ENCODE data around the gene NFKBIL1.
A peak's percentile ranks its signal among the peaks of the same experiment; 100 is the strongest.
"Not testable (repeated sequence)": the region's sequence is repeated elsewhere in the genome, so short reads cannot be mapped to it uniquely, and the experiment has no call there.

NFKBIL1 gene

GRCh38 chr6:31546958-31547726 lies at the start of gene NFKBIL1:
TSS of gene NFKBIL1 (plus strand) at chr6:31547608. CDS start at chr6:31547695, 87 bp downstream.
- DNase-seq = peak; percentile 99

GRCh38 chr6:31498748-31499147 lies 48.7 kb upstream of the NFKBIL1 start:
- no peak for DNase-seq

GRCh38 chr6:31499648-31500047 lies 47.8 kb upstream of the NFKBIL1 start:
- not testable (repeated sequence) for DNase-seq

DNA sequence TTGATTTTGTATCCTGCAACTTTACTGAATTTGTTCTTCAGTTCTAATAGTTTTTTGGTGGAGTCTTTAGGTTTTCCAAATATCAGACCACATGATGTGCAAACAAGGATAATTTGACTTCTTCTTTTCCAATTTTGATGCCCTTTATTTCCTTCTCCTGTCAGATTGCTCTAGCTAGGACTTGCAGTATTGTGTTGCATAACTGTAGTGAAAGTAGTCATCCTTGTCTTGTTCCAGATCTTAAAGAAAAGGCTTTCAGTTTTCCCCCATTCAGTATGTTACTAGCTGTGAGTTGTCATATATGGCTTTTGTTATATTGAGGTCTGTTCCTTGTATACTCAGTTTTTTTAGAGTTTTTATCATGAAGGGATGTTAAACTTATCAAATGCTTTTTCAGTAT lies 44.8 kb upstream of the NFKBIL1 start:
- no peak for DNase-seq

DNA sequence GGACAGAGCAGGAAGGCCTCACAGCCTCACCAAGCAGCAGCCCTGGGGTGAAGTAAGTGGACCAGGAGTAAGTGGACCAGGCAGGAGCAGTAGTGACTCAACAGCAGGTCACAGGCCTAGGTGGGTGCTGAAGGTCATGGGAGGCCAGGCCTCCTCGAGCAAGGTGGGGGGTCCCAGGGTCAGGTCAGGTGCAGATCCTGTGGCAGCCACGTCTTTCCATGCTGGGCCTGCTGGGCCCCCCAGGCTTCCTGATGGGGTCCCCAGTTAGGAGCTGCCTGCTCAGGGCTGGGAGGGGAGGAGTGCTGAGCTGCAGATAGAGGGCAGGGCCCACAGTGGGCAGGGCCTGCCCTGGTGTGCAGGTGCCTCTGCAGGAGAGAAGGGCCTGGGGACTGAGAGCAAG lies 38.4 kb upstream of the NFKBIL1 start:
- DNase-seq = not testable (repeated sequence)

DNA sequence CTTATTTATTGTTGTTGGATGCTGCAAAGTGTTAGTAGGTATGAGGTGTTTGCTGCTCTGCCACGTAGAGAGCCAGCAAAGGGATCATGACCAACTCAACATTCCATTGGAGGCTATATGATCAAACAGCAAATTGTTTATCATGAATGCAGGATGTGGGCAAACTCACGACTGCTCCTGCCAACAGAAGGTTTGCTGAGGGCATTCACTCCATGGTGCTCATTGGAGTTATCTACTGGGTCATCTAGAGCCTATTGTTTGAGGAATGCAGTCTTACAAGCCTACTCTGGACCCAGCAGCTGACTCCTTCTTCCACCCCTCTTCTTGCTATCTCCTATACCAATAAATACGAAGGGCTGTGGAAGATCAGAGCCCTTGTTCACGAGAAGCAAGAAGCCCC lies 37.4 kb upstream of the NFKBIL1 start:
- no peak for DNase-seq

- DNase-seq = no peak
Observed at GRCh38 chr6:31513456-31514165, 33.8 kb upstream of the NFKBIL1 start.

- no peak for DNase-seq
Observed at GRCh38 chr6:31521835-31522234, 25.6 kb upstream of the NFKBIL1 start.

DNA sequence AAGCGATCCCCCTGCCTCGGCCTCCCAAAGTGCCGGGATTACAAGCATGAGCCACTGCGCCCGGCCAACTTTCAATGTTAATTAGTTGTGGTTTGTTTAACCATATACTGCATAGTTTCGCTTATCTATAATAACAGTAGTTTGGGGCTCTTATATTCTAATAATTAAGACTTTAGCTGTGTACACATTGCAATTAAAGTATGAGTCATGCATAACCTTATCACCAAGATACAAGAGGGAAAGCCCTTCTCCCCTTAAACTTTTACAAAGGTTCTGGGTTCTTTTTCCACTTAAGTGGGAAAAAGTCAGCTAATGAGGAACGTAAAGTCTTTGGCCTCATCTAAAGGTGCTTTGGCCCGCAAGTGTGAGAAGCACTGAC lies 21.9 kb upstream of the NFKBIL1 start:
- no peak for DNase-seq

- DNase-seq = no peak
Observed at GRCh38 chr6:31525932-31526591, 21.3 kb upstream of the NFKBIL1 start.

- DNase-seq = no peak
Observed at GRCh38 chr6:31528307-31528777, 19.1 kb upstream of the NFKBIL1 start.

- no peak for DNase-seq
Observed at GRCh38 chr6:31528821-31529328, 18.5 kb upstream of the NFKBIL1 start, which contains the start of gene MCCD1. TSS of gene MCCD1 (plus strand) at chr6:31528962. CDS start at chr6:31529015, 53 bp downstream.

GRCh38 chr6:31529329-31530150 lies 17.9 kb upstream of the NFKBIL1 start:
- no peak for DNase-seq

- DNase-seq = no peak
Observed at GRCh38 chr6:31530659-31531058, 16.7 kb upstream of the NFKBIL1 start.

GRCh38 chr6:31531162-31531561 lies 16.2 kb upstream of the NFKBIL1 start:
- no peak for DNase-seq

- DNase-seq = no peak
Observed at GRCh38 chr6:31531771-31532643, 15.4 kb upstream of the NFKBIL1 start.

DNA sequence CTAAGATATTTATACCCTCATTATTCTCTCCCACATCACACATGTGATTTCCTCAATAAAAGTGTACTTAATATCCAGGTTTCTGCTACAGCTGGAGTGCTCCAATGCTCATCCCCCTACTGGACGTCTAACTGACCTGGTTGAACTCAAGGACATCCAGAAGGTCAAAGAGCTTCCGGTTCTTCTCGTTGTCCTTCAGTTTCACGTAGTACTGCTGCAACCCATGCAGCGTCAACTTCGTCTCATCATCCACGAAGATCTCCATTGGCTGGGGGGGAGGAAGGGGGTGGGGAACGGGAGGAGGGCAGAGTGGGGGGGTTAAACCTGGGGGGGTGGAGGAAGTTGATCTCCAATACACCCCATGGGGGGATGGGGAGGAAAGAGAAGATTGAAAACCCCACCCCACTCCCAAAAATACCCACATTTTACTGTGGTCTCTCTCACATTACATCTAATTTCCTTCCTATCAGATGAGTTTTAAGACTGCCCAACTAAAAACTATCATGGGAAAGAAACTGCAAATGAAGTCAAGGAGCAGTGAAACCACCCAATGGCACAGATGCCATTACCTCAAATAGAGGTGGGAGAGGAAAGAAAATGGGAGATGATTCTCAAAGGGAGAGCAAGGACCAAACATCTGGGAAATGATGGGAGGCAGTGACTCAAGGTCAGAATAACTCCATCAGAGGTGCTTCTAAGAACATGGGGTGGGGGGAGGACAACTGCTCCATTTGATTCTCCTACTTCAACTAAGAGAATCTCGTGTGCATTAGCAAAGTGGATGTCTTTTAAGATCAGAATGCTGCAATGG lies 14.6 kb upstream of the NFKBIL1 start:
- DNase-seq = no peak

DNA sequence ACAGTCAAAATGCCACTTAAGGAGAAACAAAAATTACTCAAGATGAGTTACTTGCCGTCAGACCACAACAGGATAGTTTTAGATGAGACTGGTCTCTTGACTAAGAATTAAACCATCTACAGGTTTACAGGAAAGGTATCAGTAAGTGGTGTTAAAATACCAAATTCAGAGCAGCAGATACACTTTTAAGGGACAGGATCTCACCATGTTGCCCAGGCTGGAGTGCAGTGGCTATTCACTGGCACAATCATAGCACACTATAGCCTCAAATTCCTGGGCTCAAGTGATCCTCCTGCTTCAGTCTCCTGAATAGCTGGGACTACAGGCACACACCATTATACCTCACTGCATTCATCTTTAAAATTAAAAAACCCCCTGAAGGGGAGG lies 14.0 kb upstream of the NFKBIL1 start:
- DNase-seq = no peak

DNA sequence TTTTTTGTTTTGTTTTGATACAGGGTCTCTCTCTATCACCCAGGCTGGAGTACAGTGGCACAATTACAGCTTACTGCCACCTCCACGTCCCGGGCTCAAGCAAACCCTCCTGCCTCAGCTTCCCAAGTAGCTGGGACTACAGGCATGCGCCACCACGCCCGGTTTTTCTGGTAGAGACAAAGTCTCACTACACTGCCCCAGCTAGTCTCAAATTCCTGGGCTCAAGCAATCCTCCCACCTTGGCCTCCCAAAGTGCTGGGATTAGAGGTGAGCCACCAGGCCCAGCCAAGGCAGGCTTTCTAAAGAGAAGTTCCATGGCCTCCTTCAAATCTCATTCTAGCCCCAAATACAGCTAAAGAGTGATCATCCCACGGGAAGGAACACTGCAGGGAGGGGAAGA lies 13.4 kb upstream of the NFKBIL1 start:
- DNase-seq = no peak

- DNase-seq = no peak
Observed at GRCh38 chr6:31534521-31535040, 12.8 kb upstream of the NFKBIL1 start.
